ENCODE results near the gene PABPN1L.
"Not testable (repeated sequence)": the region's sequence is repeated elsewhere in the genome, so short reads cannot be mapped to it uniquely, and the experiment has no call there.

The PABPN1L gene

DNA sequence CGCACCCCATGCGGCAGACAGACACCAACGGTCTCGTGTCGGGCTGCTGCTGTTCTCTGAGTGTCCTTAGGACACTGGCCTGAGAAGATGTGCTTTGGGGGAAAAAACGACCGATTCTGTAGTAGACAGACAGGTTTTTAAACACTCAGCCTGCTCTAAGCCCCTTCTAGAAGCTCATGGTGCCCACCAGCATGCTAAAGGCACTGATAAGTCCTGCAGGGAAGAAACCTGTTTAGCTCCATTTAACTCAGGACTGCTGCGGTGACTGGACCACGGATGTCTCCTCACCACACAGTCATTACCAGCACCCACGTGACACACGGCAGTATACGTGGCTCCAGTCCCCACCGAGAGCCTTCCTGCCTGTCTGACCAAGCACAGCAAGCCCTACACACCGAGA lies 35.7 kb downstream of the PABPN1L start:
- H3K27ac Mint-ChIP-seq = no peak overlapping the region
- no peaks in the 10 kb centered on the region for H3K9me3 Mint-ChIP-seq (ENCODE audit: low read depth)
- no peaks in the 10 kb centered on the region for H3K27me3 Mint-ChIP-seq
- H3K4me1 Mint-ChIP-seq (ENCODE audit: low read depth) = no peaks in the 10 kb centered on the region
- H3K4me3 Mint-ChIP-seq = no peak overlapping the region
- no peaks in the 10 kb centered on the region for H3K36me3 Mint-ChIP-seq

GRCh38 chr16:88830258-88830657 lies 36.2 kb downstream of the PABPN1L start:
- no peaks in the 10 kb centered on the region for H3K4me1 Mint-ChIP-seq (ENCODE audit: low read depth)
- H3K9me3 Mint-ChIP-seq (ENCODE audit: low read depth) = no peaks in the 10 kb centered on the region
- no peak overlapping the region for H3K27ac Mint-ChIP-seq
- H3K36me3 Mint-ChIP-seq = no peaks in the 10 kb centered on the region
- no peaks in the 10 kb centered on the region for H3K27me3 Mint-ChIP-seq
- H3K4me3 Mint-ChIP-seq = no peak overlapping the region

DNA sequence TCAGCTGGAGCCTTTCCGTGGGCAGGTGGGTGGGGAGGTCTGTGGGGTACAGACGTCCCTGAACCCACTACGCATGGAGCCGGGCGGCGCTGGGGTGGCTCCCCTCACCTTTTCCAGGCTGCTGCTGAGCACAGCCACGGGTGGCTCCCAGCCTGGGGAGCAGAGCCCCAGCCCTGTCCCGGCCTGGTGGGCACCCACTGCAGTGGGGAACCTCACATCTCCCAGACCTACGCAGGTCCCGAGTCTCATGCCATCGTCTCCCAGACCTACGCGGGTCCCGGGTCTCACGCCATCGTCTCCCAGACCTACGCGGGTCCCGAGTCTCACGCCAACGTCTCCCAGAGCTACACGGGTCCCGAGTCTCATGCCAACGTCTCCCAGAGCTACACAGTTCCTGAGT lies 37.7 kb downstream of the PABPN1L start:
- Mint-ChIP-seq H3K27me3 (no peaks in the 10 kb centered on the region), H3K27ac (no peak overlapping the region), H3K9me3 (ENCODE audit: low read depth) (no peaks in the 10 kb centered on the region), H3K4me3 (no peak overlapping the region), H3K4me1 (ENCODE audit: low read depth) (no peaks in the 10 kb centered on the region), H3K36me3 (no peaks in the 10 kb centered on the region)

DNA sequence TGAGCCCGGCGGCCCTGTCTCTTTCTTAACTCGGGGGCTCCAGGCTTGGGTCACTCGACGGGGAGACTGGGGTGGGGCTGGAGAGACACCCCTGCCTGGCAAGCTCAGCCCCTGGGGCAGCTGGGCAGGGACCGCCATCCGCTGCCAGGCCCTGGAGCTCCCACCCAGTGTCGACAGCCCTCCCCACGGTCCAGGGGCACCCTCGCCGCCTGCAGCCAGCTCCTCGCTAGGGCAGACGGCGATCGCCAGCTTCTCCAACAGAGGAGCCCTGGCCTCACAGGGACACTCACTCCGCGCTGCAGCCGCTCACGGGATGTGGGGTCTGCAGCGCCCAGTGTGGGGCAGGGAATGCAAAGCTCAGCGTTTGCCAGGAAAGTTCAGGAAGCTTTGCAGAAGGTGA lies 38.7 kb downstream of the PABPN1L start:
- Mint-ChIP-seq H3K27ac (no peak overlapping the region), H3K27me3 (no peaks in the 10 kb centered on the region)

DNA sequence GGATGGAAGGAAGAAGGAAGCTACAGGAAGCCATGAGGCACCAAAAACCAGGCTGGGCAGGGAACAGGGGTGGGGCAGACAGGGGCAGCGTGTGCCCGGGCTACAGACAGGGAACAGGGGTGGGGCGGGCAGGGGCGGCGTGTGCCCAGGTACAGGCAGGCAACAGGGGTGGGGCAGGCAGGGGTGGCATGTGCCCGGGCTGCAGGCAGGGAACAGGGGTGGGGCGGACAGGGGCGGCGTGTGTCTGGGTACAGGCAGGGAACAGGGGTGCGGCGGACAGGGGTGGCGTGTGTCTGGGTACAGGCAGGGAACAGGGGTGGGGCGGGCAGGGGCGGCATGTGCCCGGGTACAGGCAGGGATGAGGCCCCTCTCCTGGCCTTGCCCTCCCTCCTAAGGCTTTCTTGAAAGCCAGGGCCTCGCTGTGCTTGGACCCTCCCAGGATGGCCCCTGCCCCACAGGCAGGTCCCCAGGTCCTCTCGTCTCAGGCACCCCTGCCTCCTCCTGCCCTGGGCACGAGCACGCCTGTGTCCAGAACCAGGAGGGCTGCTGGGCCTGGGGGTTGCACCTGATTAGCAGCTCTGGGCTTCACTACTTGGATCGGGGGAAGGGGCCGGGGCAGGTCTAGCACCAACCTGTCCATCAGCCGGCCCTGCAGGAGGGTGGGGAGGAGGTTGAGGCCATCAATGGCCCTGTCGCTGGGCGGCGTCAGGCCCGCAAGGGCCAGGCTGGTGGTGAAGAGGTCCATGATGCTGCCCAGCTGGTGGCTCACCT lies 40.2 kb downstream of the PABPN1L start:
- H3K36me3 Mint-ChIP-seq = no peaks in the 10 kb centered on the region
- no peak overlapping the region for H3K4me3 Mint-ChIP-seq
- H3K27ac Mint-ChIP-seq = no peak overlapping the region
- H3K27me3 Mint-ChIP-seq = no peaks in the 10 kb centered on the region
- no peaks in the 10 kb centered on the region for H3K4me1 Mint-ChIP-seq (ENCODE audit: low read depth)
- H3K9me3 Mint-ChIP-seq (ENCODE audit: low read depth) = no peaks in the 10 kb centered on the region

More for the DNA sequence above, 38.7 kb downstream of the PABPN1L start:
- H3K4me1 Mint-ChIP-seq (ENCODE audit: low read depth) = no peaks in the 10 kb centered on the region
- H3K36me3 Mint-ChIP-seq = no peaks in the 10 kb centered on the region
- H3K9me3 Mint-ChIP-seq (ENCODE audit: low read depth) = no peaks in the 10 kb centered on the region
- H3K4me3 Mint-ChIP-seq = no peak overlapping the region

DNA sequence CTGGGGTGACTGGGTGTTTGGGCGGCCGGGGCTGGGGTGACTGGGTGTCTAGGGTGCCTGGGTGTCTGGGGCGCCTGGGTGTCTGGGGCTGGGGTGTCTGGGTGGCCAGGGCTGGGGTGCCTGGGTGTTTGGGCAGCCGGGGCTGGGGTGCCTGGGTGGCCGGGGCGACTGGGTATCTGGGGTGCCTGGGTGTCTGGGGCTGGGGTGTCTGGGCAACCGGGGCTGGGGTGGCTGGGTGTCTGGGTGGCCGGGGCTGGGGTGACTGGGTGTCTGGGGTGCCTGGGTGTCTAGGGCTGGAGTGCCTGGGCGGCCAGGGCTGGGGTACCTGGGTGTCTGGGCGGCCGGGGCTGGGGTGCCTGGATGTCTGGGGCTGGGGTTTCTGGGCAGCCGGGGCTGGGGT lies 41.3 kb downstream of the PABPN1L start:
- Mint-ChIP-seq H3K4me1 (ENCODE audit: low read depth) (no peaks in the 10 kb centered on the region), H3K4me3 (no peak overlapping the region), H3K9me3 (ENCODE audit: low read depth) (no peaks in the 10 kb centered on the region), H3K36me3 (no peaks in the 10 kb centered on the region), H3K27ac (no peak overlapping the region), H3K27me3 (no peaks in the 10 kb centered on the region)

- H3K4me3 Mint-ChIP-seq = no peak overlapping the region
- no peak overlapping the region for H3K27ac Mint-ChIP-seq
- H3K36me3 Mint-ChIP-seq = no peaks in the 10 kb centered on the region
- H3K4me1 Mint-ChIP-seq (ENCODE audit: low read depth) = no peaks in the 10 kb centered on the region
- H3K27me3 Mint-ChIP-seq = no peaks in the 10 kb centered on the region
- H3K9me3 Mint-ChIP-seq (ENCODE audit: low read depth) = no peaks in the 10 kb centered on the region
Measured at GRCh38 chr16:88824256-88825077, 42.0 kb downstream of the PABPN1L start.

DNA sequence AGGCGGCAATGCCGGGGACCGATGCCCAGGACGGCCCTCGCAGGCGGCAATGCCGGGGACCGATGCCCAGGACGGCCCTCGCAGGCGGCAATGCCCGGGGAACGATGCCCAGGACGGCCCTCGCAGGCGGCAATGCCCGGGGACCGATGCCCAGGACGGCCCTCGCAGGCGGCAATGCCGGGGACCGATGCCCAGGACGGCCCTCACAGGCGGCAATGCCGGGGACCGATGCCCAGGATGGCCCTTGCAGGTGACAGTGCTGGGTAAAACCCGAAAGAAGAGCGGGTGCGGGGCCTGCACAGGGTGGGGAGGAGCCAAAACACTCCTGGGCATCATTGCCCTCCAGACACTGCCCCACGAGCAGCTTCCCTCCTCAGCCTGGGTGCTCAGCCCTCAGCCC lies 42.8 kb downstream of the PABPN1L start:
- H3K27me3 Mint-ChIP-seq; H3K4me3 Mint-ChIP-seq; H3K4me1 Mint-ChIP-seq (ENCODE audit: low read depth); H3K27ac Mint-ChIP-seq; H3K9me3 Mint-ChIP-seq (ENCODE audit: low read depth); H3K36me3 Mint-ChIP-seq: not testable (repeated sequence)

- Mint-ChIP-seq H3K4me1 (ENCODE audit: low read depth) (no peaks in the 10 kb centered on the region), H3K9me3 (ENCODE audit: low read depth) (no peaks in the 10 kb centered on the region), H3K4me3 (no peak overlapping the region), H3K36me3 (no peaks in the 10 kb centered on the region), H3K27me3 (no peaks in the 10 kb centered on the region), H3K27ac (no peak overlapping the region)
Measured at GRCh38 chr16:88822281-88823040, 44.0 kb downstream of the PABPN1L start.

- H3K27ac Mint-ChIP-seq = no peak overlapping the region
Measured at GRCh38 chr16:88821168-88821850, 45.2 kb downstream of the PABPN1L start.

GRCh38 chr16:88820385-88821025 lies 46.0 kb downstream of the PABPN1L start:
- no peaks in the 10 kb centered on the region for H3K36me3 Mint-ChIP-seq
- H3K4me3 Mint-ChIP-seq = no peak overlapping the region
- no peaks in the 10 kb centered on the region for H3K9me3 Mint-ChIP-seq (ENCODE audit: low read depth)
- no peak overlapping the region for H3K27ac Mint-ChIP-seq
- H3K27me3 Mint-ChIP-seq = no peaks in the 10 kb centered on the region
- H3K4me1 Mint-ChIP-seq (ENCODE audit: low read depth) = no peaks in the 10 kb centered on the region

More at GRCh38 chr16:88821168-88821850, 45.2 kb downstream of the PABPN1L start:
- no peaks in the 10 kb centered on the region for H3K4me1 Mint-ChIP-seq (ENCODE audit: low read depth)
- H3K4me3 Mint-ChIP-seq = no peak overlapping the region
- no peaks in the 10 kb centered on the region for H3K27me3 Mint-ChIP-seq
- no peaks in the 10 kb centered on the region for H3K36me3 Mint-ChIP-seq
- no peaks in the 10 kb centered on the region for H3K9me3 Mint-ChIP-seq (ENCODE audit: low read depth)

DNA sequence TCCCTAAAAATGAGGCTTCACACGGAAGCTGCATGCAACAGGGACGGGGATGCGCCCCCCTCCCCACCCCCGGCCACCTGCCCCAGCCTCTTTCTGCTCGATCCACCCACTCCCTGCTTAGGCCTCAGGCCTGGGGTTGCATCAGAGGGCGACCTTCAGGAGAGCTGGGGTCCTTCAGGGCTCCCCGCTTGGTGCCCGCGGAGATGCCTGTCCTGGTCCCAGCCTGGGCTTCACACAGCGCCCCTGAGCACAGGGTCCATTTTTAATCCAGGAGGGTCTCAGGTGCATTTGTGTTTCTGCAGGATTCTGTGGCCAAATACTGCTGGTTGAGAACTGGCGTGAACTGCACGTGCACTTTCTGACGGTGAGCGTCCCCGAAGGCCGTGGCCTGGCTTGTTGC lies 47.3 kb downstream of the PABPN1L start:
- Mint-ChIP-seq H3K9me3 (ENCODE audit: low read depth) (no peaks in the 10 kb centered on the region), H3K27ac (no peak overlapping the region), H3K27me3 (no peaks in the 10 kb centered on the region), H3K4me3 (no peak overlapping the region), H3K4me1 (ENCODE audit: low read depth) (no peaks in the 10 kb centered on the region), H3K36me3 (no peaks in the 10 kb centered on the region)

DNA sequence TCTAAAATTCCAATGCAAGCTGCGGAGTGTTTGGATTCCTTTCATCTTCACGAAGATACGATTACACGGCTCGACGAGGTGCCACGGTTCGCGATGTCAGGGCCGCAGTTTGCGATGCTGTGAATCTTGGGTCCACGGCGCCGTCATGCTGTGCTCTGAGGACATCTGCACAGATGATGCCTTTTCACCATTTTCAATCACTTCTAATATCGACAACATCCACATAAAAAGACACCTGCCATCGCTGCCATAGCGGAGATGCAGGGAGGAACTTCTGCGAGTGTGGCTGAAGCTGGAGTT lies 47.9 kb downstream of the PABPN1L start:
- Mint-ChIP-seq H3K27me3 (no peaks in the 10 kb centered on the region), H3K27ac (no peak overlapping the region), H3K36me3 (no peaks in the 10 kb centered on the region), H3K9me3 (ENCODE audit: low read depth) (no peaks in the 10 kb centered on the region), H3K4me1 (ENCODE audit: low read depth) (no peaks in the 10 kb centered on the region), H3K4me3 (no peak overlapping the region)

DNA sequence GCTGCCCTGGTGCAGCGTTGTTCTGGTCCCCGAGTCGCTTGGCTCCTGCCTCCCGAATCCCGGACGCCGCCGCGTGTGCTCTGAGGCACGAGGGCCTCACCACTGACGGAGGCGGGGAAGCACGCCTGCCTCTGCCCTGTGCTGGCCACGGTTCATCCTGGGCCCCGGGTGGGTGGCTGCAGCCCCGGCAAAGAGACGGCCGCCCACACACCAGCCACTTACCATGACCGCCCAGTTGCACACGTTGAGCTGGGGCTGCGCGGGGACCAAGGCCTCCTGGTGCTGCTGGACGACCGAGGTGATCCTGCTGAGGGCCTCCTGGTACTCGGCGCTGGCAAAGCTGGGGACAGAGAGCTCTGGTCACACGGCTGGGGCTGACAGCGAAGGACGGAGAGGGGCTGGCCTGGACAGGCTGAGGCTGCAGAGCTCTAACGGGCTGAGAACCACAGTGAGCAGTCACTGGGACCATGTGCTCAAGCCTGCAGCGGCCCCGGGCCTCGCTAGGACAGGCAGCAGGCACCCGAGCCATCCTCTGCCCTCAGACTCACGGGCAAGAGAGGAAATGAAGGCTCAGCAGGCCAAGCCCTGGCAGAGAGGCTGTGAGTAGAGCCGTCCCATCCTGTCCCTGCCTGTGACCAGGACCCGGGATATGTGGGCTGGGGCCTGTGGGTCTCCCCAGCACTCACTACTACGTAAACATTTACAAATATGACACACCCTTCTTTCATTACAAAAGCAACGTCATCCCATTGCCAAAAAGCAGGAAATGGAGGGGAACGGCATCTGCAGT lies 48.5 kb downstream of the PABPN1L start:
- H3K36me3 Mint-ChIP-seq = no peaks in the 10 kb centered on the region
- no peak overlapping the region for H3K4me3 Mint-ChIP-seq
- no peak overlapping the region for H3K27ac Mint-ChIP-seq
- H3K4me1 Mint-ChIP-seq (ENCODE audit: low read depth) = no peaks in the 10 kb centered on the region
- no peaks in the 10 kb centered on the region for H3K27me3 Mint-ChIP-seq
- no peaks in the 10 kb centered on the region for H3K9me3 Mint-ChIP-seq (ENCODE audit: low read depth)

Data from activated naive CD8-positive, alpha-beta T cell (primary cell).